GM12878 (cell line): ENCODE results near the gene DISP3.

Experiments
- CHD2 ChIP-seq: IDR thresholded peaks from 2 replicates; pipeline ENCODE4 v1.6.1; 2011; ENCODE audit warnings: low read depth, low read length, improper control_type of control experiment, borderline replicate concordance
- EZH2 ChIP-seq: IDR thresholded peaks from 2 replicates; pipeline ENCODE4 v1.6.1; 2012; ENCODE audit warnings: low read depth, mild to moderate bottlenecking, control low read depth, inconsistent platforms, low read length, borderline replicate concordance; ENCODE audit not compliant: control insufficient read depth
- MTA3 ChIP-seq: IDR thresholded peaks from 2 replicates; pipeline ENCODE4 v1.6.1; 2012; ENCODE audit warnings: low read length, inconsistent platforms, borderline replicate concordance
- MYB ChIP-seq: fragments of 150-350 bp; IDR thresholded peaks from 2 replicates; pipeline ENCODE4 v1.6.1; 2014; ENCODE audit warnings: mild to moderate bottlenecking, low read depth, low read length, borderline replicate concordance
- NFYB ChIP-seq: IDR thresholded peaks from 2 replicates; pipeline ENCODE4 v1.6.1; 2011; ENCODE audit warnings: low read depth, mild to moderate bottlenecking, low read length, improper control_type of control experiment, moderate library complexity; ENCODE audit not compliant: insufficient read depth
- POLR2A ChIP-seq: IDR thresholded peaks from 2 replicates; pipeline ENCODE4 v1.6.1; 2011; ENCODE audit warnings: low read depth, mild to moderate bottlenecking, low read length
- POLR2AphosphoS2 ChIP-seq: IDR thresholded peaks from 2 replicates; pipeline ENCODE4 v1.6.1; 2011; ENCODE audit warnings: low read depth, mild to moderate bottlenecking, low read length, improper control_type of control experiment, moderate library complexity
- SPI1 ChIP-seq: IDR thresholded peaks from 2 replicates; pipeline ENCODE4 v1.6.1; 2011; ENCODE audit warnings: low read depth, mild to moderate bottlenecking, low read length, moderate library complexity, borderline replicate concordance; ENCODE audit not compliant: insufficient read depth
- TF ChIP-seq, protein P1 (sequence below), 3 experiments: IDR thresholded peaks in 2 of 3; conservative IDR thresholded peaks in 1 of 3; 2 replicates each; pipeline ENCODE4 v1.5.1; 2011; ENCODE audit warnings: low read depth in 3 of 3, low read length in 3 of 3, mild to moderate bottlenecking in 3 of 3, control low read depth in 2 of 3, moderate library complexity in 2 of 3, inconsistent platforms in 1 of 3, mixed read lengths in 1 of 3; ENCODE audit not compliant: control insufficient read depth in 2 of 3, insufficient read depth in 1 of 3; ENCODE audit errors: extremely low read depth in 1 of 3
- TF ChIP-seq, protein P2 (sequence below): fragments of 450-650 bp; IDR thresholded peaks from 2 replicates; pipeline ENCODE4 v1.6.1; 2018; ENCODE audit warnings: borderline replicate concordance, mild to moderate bottlenecking; ENCODE audit not compliant: partially characterized antibody

DNA sequence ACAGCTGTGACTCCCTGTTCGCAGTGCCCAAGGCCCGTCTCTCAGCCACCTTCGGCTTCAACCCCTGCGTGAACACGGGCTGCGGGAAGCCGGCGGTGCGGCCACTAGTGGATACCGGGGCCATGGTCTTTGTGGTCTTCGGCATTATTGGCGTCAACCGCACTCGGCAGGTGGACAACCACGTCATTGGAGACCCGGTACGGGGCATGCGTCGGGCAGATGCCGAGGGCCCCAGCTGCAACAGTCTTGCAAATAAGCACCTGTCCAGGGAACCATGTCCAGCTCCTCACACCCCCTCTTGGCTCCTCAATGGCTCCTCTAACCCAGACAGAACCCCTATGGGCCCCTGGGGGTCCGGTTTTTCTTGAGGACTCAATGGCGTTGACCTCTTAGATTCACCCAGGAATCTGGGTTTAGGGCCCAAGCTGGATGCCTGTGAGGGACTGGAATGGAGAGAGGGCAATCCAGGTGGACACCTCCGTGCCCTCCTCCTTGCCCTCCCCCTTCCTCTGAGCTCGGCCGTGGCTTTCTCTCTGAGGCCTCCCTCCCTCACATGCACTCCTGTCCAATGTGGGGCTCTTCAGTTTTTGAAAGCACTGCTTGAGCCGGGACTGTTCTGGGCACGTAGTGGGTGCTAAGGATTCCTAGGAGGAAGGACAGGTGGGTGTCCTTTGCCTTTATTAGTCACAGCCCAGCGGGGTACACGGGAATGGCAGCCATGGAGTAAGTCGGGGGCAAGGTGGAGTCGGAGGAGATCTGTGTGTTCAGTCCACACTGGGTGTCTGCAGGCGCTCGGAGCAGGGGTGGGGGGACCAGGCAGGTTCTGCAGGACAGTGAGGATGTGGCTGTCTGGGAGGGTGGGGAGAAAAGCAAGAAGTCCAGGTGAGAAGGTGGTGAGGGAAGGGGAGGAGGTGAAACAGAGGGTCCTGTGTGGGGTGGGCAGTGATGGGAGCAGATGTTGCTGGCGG is 51.1 kb downstream of the DISP3 start:
- TF ChIP-seq CHD2 (no peak), EZH2 (no peak), MYB (no peak), SPI1 (no peak), NFYB (no peak), MTA3 (no peak), POLR2A (no peak), POLR2AphosphoS2 (no peak)
- TF ChIP-seq, protein P1, sequence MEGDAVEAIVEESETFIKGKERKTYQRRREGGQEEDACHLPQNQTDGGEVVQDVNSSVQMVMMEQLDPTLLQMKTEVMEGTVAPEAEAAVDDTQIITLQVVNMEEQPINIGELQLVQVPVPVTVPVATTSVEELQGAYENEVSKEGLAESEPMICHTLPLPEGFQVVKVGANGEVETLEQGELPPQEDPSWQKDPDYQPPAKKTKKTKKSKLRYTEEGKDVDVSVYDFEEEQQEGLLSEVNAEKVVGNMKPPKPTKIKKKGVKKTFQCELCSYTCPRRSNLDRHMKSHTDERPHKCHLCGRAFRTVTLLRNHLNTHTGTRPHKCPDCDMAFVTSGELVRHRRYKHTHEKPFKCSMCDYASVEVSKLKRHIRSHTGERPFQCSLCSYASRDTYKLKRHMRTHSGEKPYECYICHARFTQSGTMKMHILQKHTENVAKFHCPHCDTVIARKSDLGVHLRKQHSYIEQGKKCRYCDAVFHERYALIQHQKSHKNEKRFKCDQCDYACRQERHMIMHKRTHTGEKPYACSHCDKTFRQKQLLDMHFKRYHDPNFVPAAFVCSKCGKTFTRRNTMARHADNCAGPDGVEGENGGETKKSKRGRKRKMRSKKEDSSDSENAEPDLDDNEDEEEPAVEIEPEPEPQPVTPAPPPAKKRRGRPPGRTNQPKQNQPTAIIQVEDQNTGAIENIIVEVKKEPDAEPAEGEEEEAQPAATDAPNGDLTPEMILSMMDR (IDR thresholded peaks at IDR 0.05 in 2 of 3, conservative IDR thresholded peaks at IDR 0.05 in 1 of 3; ENCODE audit: control insufficient read depth in 2 of 3, extremely low read depth in 1 of 3, insufficient read depth in 1 of 3, low read depth in 3 of 3, low read length in 3 of 3), result no peak
- TF ChIP-seq, protein P2, sequence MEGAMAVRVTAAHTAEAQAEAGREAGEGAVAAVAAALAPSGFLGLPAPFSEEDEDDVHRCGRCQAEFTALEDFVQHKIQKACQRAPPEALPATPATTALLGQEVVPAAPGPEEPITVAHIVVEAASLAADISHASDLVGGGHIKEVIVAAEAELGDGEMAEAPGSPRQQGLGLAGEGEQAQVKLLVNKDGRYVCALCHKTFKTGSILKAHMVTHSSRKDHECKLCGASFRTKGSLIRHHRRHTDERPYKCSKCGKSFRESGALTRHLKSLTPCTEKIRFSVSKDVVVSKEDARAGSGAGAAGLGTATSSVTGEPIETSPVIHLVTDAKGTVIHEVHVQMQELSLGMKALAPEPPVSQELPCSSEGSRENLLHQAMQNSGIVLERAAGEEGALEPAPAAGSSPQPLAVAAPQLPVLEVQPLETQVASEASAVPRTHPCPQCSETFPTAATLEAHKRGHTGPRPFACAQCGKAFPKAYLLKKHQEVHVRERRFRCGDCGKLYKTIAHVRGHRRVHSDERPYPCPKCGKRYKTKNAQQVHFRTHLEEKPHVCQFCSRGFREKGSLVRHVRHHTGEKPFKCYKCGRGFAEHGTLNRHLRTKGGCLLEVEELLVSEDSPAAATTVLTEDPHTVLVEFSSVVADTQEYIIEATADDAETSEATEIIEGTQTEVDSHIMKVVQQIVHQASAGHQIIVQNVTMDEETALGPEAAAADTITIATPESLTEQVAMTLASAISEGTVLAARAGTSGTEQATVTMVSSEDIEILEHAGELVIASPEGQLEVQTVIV, result no peak
